Astrocyte of the hippocampus (primary cell): ENCODE results near the gene TIE1.

Experiments
- DNase-seq: peaks from one replicate; pipeline ENCODE4 v3.0.0; 2011; ENCODE audit warnings: low read depth, low spot score

Gene TIE1

GRCh38 chr1:43338001-43338400 is 37.2 kb downstream of the TIE1 start:
- no peak for DNase-seq

GRCh38 chr1:43339584-43340232 is 38.9 kb downstream of the TIE1 start:
- DNase-seq: no peak

GRCh38 chr1:43340559-43340958 is 39.8 kb downstream of the TIE1 start:
- DNase-seq: no peak

- no peak for DNase-seq
Measured at GRCh38 chr1:43344267-43344850, 43.6 kb downstream of the TIE1 start.

GRCh38 chr1:43345120-43345519 is 44.3 kb downstream of the TIE1 start:
- DNase-seq: no peak

GRCh38 chr1:43346636-43347035 is 45.9 kb downstream of the TIE1 start:
- DNase-seq: no peak

- no peak for DNase-seq
Measured at GRCh38 chr1:43348343-43348808, 47.6 kb downstream of the TIE1 start.

- peak; percentile 81 for DNase-seq
Measured at GRCh38 chr1:43348809-43349593, 48.2 kb downstream of the TIE1 start.

GRCh38 chr1:43349594-43350306 is 49.0 kb downstream of the TIE1 start:
- peak; percentile 81 for DNase-seq

- no peak for DNase-seq
Measured at GRCh38 chr1:43350976-43351375, 50.2 kb downstream of the TIE1 start.

GRCh38 chr1:43351421-43352350 is 50.9 kb downstream of the TIE1 start:
- DNase-seq: no peak

GRCh38 chr1:43352351-43352705 is 51.5 kb downstream of the TIE1 start:
- DNase-seq: no peak

GRCh38 chr1:43352881-43353280 is 52.1 kb downstream of the TIE1 start:
- no peak for DNase-seq

- DNase-seq: no peak
Measured at GRCh38 chr1:43354471-43354870, 53.7 kb downstream of the TIE1 start.

- no peak for DNase-seq
Measured at GRCh38 chr1:43354936-43355335, 54.2 kb downstream of the TIE1 start.

GRCh38 chr1:43357251-43357650 is 56.5 kb downstream of the TIE1 start:
- no peak for DNase-seq

- peak; percentile 64 for DNase-seq
Measured at GRCh38 chr1:43358121-43358745, 57.5 kb downstream of the TIE1 start.

GRCh38 chr1:43358746-43359693 is 58.2 kb downstream of the TIE1 start, which contains the start of gene CDC20:
TSS of gene CDC20 (plus strand) at chr1:43358981. CDS start at chr1:43359216, 235 bp downstream.
- peak; percentile 99 for DNase-seq

- DNase-seq: no peak
Measured at GRCh38 chr1:43359696-43360095, 58.9 kb downstream of the TIE1 start.
